NCI-H2081 treated with DMSO at 0.1 percent for 48 hours (cell line): ENCODE data around the gene ZBTB7C.

Source experiments
- DNase-seq: peaks from one replicate; lab custom pipeline; 2025; lab: John Stamatoyannopoulos, UW

Gene ZBTB7C

DNA sequence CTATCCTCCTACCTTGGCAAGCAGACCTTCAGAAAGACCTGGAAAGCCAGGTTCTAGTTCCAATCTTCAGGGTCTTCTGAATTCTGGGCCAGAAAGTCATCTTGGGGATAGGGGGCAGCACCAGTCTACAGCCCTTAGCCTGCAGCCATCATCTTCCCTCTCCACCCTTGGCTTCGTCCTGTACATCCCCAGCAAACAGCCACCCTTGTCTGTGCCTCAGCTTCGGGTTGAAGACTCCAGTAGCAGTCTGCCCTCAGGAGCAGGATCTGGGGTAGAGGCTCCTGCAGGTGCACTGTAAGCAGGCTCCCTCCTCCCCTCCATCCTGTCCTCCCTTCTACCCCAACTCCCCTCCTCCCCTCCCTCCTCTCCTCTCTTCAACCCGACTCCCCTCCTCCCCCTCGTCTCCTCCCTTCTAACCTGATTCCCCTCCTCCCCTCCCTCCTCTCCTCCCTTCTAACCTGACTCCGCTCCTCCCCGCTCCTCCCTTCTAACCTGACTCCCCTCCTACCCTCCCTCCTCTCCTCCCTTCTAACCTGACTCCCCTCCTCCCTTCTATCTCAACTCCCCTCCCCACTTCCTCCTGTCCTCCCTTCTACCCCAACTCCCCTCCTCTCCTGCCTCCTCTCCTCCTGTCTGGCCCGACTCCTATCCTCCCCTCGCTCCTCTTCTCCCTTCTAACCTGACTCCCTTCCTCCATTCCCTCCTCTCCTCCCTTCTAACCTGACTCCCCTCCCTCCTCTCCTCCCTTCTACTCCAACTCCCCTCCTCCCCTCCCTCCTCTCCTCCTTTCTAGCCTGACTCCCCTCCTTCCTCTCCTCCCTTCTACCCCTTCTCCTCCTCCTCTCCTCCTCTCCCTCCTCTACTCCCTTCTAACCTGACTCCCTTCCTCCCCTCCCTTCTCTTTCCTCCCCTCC is 388.6 kb downstream of the ZBTB7C start:
- DNase-seq: no peak

DNA sequence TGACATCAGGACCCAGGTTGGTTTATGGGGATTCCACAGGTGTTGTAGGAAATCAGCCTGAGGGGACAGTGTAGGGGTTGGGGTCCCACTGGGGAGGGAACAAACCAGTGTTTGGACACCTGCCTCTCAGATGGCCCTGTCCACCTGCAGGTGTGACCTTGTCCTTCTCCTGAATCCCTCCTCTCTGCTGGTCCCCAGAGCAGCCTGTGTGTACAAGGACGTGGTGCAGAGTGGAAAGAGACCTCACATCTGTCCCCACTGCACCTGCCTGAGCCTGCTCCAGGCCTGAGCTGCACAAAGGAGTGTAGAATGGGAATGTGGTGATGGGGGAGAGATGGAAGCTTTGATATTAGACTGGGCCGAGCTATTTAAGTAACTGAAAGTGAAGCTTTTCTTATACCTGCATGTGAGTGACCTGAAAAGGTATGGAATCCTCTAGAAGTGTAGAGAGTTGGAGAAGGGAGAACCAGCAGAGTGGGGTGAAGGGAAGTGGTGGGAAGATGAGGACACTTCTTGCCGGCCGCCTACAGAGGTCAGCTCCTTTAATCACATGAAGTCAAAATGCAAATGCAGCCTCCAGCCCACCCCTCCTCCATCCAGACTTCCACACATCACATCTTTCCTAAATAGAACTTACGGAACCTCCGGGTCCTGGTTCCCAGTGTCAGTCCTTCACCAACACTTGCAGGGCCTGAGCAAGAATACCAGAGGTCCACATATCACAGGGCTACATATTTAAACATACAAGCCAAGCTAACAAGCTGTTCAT is 389.4 kb downstream of the ZBTB7C start:
- DNase-seq: no peak

DNA sequence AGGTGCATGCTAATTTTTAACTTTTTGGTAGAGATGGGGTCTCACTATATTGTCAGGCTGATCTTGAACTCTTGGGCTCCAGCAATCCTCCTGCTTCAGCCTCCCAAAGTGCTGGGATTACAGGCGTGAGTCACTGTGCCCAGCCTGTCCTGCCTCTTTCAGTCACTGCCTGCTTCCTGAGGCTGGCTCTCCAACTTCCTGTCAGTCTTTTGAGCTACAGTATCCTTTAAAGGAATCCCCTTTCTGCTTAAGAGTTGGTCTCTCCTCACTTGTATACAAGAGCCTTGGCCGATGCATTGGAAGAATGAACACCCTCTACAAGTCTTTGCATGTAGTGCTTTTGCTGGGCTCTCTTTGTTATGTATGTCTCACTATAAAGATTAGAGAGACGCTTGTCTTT is 390.3 kb downstream of the ZBTB7C start:
- DNase-seq: no peak

DNA sequence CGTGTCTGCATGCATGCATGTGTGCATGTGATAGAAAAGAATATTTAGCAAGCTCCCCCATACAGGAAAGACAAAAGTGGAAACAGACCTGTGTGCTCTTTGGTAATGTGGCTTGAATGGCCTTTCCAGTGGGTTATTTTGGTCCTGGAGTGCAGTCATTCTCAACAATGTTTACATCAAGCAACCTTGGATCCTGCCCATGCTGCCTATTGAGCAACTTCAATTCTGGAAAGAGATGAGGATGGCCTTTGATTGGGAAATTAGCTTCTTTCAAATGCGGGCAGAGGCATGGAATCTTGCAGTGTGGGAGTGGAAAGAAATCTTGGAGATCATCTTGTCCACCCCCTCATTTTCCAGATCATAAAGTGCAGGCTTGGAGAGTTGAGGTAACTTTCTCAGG is 391.5 kb downstream of the ZBTB7C start:
- no peak for DNase-seq

- DNase-seq: no peak
Observed at GRCh38 chr18:48013162-48013561, 396.0 kb downstream of the ZBTB7C start.

DNA sequence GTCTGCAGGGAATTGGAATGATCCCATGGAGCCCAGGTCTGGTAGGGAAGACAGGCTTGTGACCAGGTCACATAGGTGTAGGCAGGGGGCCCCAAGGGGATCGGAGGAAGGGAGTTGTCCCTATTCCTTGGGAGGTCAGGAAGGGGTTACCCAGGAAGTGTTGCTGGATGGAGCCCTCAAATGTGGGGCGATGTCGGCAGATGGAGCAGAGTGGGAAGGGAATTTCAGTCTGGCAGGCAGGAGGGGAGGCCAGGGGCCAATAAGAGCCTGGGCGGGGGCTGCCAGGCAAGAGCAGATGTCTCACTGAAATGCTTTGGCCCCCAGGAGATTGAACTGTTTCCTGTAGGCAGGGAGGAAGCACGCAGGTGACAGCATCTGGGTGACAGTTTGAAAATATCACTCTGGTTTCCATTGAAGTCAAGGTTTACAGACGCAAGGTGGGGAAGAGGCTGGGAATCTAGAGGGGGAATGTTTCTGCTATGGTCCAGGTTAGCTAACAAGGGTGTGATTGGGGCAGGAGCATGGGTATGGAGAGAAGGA is 397.2 kb downstream of the ZBTB7C start:
- DNase-seq: no peak

- no peak for DNase-seq
Observed at GRCh38 chr18:48010264-48010663, 398.9 kb downstream of the ZBTB7C start.

GRCh38 chr18:48009116-48009745 is 400.0 kb downstream of the ZBTB7C start:
- no peak for DNase-seq

DNA sequence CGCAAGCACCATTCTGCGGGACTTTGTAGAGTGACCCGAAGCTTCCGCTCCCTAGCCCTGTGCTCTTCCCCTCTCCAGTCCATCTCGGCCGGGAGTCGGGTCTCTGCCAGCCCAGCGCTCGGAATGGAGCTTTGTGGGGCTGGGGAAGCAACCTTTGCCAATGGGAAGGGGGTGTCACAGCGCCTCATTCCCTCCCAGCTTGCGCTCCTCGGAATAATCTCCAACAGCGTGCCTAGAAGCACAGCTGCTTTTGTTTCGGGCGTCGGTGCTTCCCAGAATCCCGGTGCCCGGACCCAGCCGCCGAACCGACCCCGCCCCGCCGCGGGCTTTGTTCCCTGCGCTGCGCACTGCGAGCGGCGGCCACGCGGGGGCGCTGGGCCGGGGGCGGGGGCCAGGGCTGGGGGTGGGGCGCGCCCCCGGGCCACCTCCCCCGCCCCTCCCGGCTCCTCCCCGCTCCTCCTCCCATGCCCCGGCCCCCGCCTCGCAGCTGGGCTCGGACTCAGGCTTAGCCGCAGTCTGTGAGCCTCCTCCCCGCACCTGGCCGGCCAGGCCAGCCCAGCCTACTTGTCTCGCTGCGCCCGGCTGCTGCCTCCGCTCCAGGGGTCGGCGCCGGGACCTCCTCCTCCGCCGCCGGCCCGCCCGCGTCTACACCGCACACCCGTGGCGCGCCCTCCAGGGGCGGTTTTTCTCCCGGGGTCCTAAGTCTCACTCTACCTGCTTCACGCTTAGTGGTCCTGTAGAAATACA is 401.1 kb downstream of the ZBTB7C start:
- no peak for DNase-seq

DNA sequence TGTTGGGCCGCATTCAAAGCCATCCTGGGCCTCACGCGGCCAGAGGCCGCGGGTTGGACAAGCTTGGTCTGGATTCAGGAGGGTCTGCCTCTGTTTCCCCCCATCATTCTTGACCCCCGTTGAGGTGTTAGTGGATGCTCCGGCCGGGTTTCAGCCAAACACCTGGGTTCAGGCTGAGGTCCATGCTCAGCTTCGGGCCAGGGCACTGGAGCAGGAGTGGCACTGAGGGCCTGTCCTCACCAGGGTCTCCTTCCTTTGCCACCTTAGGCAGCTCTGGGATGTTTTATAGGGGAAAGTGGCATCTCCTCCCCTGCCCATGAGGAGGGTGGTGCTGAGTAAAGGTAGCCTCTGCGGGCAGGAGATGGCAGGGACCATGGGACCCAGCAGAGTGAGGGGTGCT is 401.8 kb downstream of the ZBTB7C start:
- no peak for DNase-seq

- no peak for DNase-seq
Observed at GRCh38 chr18:48006415-48007175, 402.6 kb downstream of the ZBTB7C start.

DNA sequence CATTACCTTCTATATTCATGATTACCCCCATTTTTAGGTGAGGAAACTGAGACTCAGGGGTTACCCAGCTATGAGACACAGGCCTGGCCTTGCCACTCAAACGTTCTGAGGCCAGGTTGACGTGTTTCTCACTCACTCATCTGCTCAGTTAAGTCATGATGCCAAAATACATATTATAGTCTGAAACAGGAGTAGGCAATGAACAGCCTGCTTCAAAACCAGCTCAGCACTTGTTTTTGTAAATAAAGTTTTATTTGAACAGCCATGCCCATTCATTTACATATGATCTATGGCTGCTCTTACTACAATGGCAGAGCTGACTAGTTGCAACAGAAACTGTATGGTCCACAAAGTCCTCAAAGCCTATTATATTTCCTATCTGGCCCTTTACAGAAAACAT is 404.6 kb downstream of the ZBTB7C start:
- DNase-seq: no peak

GRCh38 chr18:48003426-48004349 is 405.5 kb downstream of the ZBTB7C start:
- no peak for DNase-seq

DNA sequence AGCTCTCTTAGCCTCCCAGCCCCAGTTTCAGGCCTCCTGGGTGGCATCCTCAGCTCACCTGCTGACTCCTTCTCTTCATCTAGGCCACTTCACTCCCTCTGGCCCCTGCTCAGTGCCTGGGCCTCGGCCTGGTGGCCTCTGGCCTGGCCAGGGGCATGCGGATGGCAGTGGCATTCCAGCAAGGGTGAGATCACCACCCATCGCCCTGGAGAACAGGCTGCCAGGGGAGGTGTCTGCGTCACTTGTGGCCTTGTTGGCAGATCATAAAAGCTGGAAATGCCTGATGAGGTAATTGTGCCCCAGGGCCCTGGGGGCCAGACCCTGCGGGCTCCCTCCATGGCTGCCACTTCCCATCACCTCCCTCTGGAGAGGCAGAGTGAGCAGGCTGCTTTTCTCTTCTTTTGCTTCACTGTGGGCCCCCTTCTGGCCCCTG is 406.2 kb downstream of the ZBTB7C start:
- no peak for DNase-seq

GRCh38 chr18:48000701-48001100 is 408.5 kb downstream of the ZBTB7C start:
- DNase-seq: no peak

DNA sequence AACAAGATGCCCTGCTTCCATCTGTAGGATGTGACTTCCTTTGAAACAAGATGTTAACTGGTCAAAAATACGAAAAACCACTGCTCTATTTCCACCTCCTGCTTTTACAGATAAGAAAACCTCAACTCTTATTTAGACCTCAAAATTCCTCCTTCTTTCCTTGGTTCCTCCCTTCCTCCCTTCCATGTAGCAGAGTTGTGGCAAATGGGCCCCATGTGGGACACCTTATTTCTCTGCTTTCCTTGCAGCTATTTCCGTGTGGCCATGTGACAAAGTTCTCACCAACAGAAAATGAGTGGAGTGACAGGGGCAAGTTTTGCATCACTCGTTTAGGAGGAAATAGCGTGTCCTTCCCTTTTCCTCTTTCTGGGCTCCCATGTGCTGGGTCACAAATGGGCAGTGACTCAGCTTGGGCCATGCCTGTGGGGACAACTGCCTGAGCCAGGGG is 409.4 kb downstream of the ZBTB7C start:
- DNase-seq: no peak

GRCh38 chr18:47997338-47997780 is 411.8 kb downstream of the ZBTB7C start:
- DNase-seq: no peak

DNA sequence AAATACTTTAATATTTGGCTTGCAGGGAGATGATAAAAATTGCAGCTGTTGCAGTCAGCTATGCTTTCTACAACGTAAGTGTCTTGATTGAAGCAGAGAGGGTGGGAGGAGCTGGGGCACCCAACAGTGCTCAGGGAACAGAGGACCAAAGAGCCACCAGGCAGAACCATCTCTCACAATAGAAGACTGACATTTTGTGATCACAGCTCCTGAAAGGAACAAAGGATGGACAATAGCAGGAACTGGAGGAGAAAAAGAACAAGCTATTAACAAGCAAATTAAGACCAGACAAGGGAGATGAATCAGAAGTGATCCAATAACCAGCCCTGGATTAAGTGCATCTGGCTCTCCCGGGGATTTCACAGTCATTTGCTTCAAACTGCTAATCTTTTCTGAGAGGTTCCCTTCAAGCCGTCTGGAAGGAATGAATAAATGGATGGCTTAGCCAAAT is 413.1 kb downstream of the ZBTB7C start:
- no peak for DNase-seq

DNA sequence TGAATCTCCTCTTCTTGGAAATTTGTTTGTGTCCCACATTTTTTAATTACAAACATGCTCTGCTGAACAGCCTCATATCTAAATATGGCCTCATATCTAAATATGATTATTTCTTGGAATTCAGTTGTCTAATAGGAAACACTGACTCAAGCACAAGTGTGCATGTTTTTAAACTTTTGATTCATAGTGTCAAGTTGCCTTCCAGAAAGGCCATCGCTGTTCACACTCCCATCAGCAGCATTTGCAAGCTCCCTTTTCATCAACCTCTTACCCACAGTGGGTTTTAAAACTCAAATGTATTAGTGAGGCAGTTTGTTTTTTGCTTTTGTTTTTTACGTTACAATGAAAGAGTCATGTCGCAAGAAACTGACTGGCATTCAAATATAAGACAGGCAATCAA is 413.5 kb downstream of the ZBTB7C start:
- no peak for DNase-seq

- no peak for DNase-seq
Observed at GRCh38 chr18:47993409-47993808, 415.8 kb downstream of the ZBTB7C start.
